Ramos (cell line): Measurements from ENCODE around the gene TNFRSF19.

ENCODE experiments used
- in situ Hi-C: fragments of 300-500 bp; cut with MboI; formaldehyde crosslinking; loops from one replicate; pipeline ENCODE4 v1.14.3; 2022; ENCODE audit warnings: low sequenced_read_pairs; ENCODE audit not compliant: unreplicated experiment

Gene TNFRSF19

DNA sequence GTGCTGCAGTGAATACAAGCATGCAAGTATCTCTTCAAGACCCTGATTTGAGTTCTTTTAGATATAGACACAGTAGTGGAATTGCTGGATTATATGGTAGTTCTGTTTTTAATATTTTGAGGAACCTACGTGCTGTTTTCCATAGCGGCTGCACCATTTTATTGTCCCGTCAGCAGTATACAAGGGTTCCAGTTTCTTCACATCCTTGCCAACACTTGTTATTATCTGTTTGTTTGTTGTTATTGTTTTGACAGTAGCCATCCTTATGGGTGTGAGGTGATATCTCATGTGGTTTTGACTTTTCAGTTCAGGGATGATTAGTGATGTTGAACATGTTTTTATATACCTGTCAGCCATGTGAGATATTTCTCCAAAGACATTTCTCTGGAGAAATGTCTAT lies 53.2 kb downstream of the TNFRSF19 start:
- in situ Hi-C loops = no loop called here

DNA sequence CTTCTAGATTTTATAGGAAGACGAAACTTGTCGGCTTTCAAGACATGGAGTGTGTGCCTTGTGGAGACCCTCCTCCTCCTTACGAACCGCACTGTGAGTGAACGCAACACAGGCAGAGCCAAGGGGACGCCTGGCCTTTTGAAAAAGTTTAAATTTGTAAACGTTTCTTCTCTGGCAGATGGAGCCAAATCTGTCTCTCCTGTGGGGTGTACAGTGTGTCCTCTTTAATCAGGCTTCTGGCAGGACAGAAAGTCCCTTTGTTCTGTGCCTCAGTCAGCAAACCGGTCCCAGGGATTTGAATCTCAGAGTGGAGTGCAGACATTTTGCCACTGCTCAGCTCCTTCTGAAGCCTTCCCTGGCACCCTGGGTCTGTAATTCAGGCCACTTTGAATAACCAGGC lies 56.5 kb downstream of the TNFRSF19 start:
- in situ Hi-C loops = no loop called here

DNA sequence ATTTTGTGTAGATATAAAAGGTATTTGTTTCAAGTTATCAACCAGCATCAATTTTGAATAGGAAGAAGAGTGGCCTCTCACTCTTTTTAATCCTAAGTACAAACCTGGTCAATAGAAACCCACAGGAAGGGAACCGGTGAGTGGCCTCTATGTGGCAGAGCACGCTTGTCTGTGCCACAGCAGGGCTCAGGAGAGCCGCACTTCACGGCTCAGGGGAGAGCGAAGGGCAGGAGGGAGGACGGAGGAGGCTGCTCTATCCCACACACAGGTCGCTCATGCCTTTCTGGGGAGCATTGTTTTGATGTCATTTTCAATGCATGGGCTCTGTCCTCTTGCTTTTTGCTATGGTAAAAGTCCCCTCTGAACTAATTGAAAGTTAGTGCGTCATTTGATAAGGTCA lies 57.2 kb downstream of the TNFRSF19 start:
- in situ Hi-C loops = no loop called here

DNA sequence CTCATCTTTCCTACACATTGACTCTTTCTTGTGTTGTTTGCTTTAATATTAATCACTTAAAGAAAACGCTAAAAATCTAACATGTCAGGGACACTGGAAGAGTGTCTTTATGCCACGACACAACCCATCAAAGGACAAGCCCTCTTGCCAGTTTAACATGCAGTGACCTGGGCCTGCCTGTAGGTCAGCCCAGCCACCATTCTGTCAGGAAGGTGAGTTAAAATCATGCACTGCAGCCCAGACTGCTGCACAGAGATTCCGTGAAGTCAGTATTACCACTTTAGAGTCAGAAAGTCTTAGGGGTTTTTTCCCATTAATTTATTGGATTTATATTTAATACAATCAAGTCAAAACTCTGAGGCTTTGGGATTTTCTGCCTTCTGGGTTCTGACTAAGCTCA lies 58.0 kb downstream of the TNFRSF19 start:
- in situ Hi-C loops = no loop called here

DNA sequence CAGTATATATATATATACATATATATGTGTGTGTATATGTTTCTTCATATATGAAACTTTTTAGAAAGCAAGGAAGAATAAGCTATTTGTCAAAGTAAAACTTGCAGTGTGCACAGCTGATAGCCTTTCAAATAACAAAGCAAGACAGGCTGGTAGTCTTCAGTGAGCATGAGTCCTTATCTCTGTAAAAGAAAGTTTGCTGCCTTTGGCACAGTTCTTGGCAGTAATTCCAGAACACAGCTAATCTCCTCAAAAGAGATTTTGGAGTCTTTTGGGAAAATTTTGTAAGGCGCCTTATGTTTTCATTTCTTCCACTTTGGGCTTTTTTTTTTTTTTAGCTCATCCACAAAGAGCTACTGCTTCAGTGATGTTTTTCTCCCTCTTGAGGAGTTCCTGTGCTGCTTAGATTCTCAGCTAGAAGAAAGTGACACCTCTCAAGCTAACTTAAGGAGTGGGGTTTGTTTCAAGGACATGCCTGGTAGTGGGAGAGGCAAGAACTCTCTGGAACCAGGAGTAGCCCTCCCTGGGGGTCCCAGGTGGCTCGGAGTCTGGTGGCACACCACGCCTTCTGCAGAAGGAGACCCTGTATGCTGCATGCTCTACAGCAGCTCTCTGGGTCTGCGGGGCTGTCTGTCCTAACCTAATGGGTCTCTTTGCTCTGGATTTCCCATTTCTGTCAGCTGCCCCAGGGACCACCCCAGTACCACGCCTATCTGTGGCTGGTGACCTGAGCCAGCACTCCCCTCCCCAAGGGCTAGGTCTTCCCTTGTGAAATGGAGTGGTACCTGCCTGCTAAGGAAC lies 58.8 kb downstream of the TNFRSF19 start:
- in situ Hi-C loops = no loop called here

DNA sequence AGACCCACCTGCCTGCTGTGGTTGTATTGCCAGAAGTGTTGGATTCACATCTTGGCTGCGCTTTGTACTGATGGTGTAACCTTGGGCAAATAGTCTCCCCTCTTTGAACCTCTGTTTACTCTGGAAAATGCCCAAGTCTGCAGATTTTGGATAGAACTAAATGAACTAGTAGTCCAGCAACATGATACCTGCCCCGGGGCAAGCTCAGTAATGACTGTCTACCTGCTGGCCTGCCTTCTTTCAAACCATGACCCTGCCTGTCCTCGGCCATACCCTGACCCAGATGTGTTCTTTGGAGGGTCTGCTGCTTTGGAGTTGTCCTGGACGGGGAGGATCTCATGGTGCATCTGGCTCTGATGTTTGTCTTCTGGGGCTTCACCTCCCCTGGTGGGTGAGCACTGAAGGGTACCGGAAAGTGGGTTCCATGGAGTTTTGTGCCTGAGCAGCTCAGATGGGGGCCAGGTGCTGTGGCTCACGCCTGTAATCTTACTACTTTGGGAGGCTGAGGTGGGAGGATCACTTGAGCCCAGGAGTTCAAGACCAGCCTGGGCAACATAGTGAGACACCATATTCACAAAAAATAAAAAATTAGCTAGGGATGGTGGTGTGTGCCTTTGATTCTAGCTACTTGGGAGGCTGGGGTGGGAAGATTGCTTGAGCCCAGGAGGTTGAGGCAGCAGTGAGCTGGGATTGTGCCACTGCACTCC lies 59.5 kb downstream of the TNFRSF19 start:
- in situ Hi-C loops = no loop called here

DNA sequence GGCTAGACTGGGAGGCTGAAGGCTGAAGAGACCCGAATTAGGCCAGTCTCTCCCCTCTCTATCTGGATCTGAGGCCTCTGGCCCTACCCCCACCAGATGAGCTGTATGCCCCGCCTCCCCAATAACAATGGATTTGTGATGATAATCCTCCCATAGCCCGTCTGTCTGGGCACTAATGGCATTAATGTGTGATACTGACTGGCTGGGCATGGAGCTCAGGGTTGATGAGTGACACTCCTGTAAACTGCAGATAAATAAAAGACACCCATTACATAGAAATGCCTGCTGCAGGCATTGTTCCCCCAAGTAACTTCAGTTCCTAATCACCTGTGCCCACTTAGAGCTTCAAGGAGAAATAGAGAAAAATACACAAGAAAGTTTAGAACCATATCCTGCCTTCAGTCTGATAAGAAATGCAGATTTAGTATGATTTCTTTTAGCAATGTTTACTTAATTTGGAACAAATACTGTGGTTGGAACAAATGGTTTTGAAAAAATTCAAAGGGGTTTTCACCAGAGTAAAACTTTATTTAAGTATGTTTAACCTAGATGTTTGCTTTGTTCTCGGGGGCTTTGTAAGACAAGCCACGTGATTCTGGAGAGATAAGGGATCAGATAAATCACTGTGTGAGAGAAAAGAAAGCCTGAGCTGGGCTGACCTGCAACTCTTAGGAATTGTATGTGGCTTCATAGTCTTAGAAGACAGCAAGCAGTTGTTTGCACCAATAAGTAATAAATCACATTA lies 60.3 kb downstream of the TNFRSF19 start:
- in situ Hi-C loops = no loop called here

DNA sequence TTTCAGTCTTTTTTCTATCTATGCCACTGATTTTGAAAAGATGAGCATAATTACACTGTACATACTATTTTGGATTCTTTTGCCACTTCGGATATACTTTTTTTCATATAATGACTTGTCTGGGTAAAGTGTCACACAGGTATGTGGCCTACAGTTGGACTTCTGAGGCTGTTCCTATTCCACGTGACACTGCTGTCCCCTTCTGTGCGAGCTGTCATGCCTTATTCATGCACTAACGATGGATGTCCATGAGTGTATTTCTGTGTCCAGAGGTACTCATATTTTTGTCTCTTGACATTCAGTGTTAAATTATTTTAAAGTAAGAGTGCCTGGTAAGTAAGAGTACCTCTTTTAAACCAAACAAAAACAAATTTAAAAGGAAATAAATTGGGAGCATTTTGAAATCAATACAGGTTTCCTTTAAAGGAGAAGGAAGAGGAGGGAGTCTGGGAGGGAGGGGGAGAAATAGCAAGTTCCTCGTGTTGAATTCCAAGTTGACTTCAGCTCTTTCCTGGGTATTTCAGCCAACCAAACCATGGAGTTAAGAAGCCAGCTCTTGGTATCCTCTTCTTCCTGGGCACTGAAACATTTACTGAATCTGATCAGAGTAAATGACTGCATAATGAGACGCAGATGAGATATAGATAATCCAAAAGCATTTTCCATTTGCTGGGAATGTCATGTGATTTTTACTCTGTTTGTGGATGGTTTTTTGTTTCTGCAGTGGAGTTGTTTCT lies 61.3 kb downstream of the TNFRSF19 start:
- in situ Hi-C loops = no loop called here

- in situ Hi-C loops = no loop called here
Observed at GRCh38 chr13:23632048-23632582, 61.9 kb downstream of the TNFRSF19 start.

DNA sequence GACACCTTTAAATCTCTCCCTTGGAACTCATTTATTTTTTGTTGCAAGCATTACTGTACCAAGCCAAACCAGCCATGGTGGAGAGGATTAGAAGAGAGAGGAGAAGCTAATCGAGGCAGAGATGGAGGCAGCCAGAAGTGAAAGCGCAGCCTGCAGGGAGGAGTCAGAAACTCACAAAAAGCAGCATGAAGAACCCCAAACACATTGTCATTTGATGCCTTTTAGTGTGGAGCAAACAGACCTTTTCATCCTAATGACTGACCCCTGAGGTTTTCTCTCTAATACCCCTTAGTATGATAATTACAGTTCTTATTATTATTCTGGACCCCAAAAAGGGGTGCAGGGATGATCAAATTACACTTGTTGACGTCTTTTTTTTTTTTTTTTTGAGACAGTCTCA lies 62.5 kb downstream of the TNFRSF19 start:
- in situ Hi-C loops = no loop called here

GRCh38 chr13:23634897-23635296 lies 64.7 kb downstream of the TNFRSF19 start:
- in situ Hi-C loops = no loop called here

DNA sequence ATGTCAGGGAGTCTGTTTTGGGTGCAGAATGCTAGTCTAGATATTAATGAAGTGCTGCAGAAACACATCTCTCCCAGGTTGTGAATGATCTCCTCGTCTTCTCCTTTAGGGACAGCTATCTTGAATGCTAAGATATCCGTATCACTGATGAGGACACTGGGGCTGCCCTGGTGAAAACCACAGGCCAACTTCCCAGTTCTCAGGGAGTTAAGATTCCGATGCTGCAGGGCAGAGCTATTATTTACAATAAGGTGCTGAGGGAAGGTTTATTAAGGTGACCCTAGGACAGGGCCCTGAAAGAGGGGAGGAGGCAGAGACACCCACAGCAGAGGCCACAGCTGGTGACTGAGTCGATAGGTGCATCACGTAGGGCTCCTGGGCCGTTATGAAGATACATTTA lies 66.1 kb downstream of the TNFRSF19 start:
- in situ Hi-C loops = no loop called here

GRCh38 chr13:23637829-23638228 lies 67.6 kb downstream of the TNFRSF19 start:
- in situ Hi-C loops = no loop called here

DNA sequence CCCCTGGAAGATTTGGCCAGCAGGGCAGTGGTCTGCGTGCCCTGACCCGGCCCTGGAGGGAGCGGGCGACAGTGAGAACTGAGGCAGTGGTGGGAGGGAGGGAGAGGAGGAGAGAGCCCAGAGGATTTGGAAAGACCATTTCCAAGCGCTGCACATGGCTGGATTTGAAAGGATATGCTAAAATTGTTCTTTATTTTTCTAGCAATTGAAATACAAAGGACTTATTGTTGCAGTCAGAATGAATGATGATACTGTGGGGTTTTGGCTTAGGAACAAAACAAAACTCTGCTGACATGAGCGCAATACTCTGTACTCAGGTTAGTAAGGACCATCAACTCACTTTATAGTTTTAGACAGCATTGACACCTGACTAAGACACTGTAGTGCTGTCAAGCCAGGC lies 69.5 kb downstream of the TNFRSF19 start:
- in situ Hi-C loops = no loop called here

DNA sequence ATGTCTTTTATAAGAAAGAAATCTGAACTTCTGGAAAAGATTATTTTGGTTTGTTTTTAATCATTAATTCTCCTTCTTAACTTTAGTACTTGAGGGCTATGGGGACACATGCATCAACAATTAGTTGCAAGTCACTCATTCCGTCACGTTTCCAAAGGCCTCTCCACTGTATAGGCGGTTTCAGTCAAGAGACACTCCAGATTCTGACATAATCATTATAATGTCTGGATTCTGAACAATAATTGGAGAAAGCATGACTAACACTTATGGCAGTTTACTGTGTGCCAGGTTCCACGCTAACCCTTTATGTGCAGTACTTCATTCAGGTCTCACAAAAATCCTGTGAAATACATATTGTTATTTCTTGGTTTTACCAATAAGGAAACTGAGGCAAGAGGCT lies 71.9 kb downstream of the TNFRSF19 start:
- in situ Hi-C loops = no loop called here

GRCh38 chr13:23643338-23644125 lies 73.3 kb downstream of the TNFRSF19 start:
- in situ Hi-C loops = no loop called here

DNA sequence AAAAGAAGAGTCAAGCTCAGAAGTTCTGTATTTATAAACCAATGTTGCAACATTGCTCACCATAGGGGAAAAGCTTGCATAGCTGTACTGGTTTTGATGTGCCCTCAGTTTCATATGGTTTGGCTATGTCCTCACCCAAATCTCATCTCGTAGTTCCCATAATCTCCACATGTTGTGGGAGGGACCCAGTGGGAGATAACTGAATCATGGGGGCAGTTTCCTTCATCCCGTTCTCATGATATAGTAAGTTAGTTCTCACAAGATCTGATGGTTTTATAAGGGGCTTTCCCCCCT lies 73.9 kb downstream of the TNFRSF19 start:
- in situ Hi-C loops = no loop called here

GRCh38 chr13:23644527-23645138 lies 74.4 kb downstream of the TNFRSF19 start:
- in situ Hi-C loops = no loop called here

- in situ Hi-C loops = no loop called here
Observed at GRCh38 chr13:23645851-23646250, 75.6 kb downstream of the TNFRSF19 start.
